HG03039 (cell line): ENCODE measurements around the gene IBSP.

Experiments
- ATAC-seq: cut with Tn5 transposase; IDR thresholded peaks from one replicate; pipeline ENCODE4 v1.9.1; 2021; ENCODE audit warnings: mild to moderate bottlenecking, moderate library complexity; ENCODE audit not compliant: unreplicated experiment

The IBSP gene

GRCh38 chr4:87799301-87800113 lies at the start of gene IBSP:
IBSP (plus strand) TSS chr4:87799554; CDS start chr4:87802362, 2,808 bp downstream.
- no peak for ATAC-seq

- no peak for ATAC-seq
These were observed 49.5 kb upstream of the IBSP start for GRCh38 chr4:87749883-87750282.

- ATAC-seq = no peak
These were observed 41.1 kb upstream of the IBSP start for GRCh38 chr4:87758270-87758669.

- no peak for ATAC-seq
These were observed 37.0 kb upstream of the IBSP start for GRCh38 chr4:87762311-87762710.

GRCh38 chr4:87781569-87781968 lies 17.8 kb upstream of the IBSP start:
- no peak for ATAC-seq

GRCh38 chr4:87783781-87784180 lies 15.6 kb upstream of the IBSP start:
- no peak for ATAC-seq

- ATAC-seq = no peak
These were observed 13.4 kb upstream of the IBSP start for GRCh38 chr4:87785731-87786509.

- ATAC-seq = no peak
These were observed 3.5 kb downstream of the IBSP start for GRCh38 chr4:87802858-87803257.

- no peak for ATAC-seq
These were observed 4.1 kb downstream of the IBSP start for GRCh38 chr4:87803421-87803820.

GRCh38 chr4:87804871-87805270 lies 5.5 kb downstream of the IBSP start:
- no peak for ATAC-seq

GRCh38 chr4:87805971-87806370 lies 6.6 kb downstream of the IBSP start:
- ATAC-seq = no peak

GRCh38 chr4:87806520-87806919 lies 7.2 kb downstream of the IBSP start:
- ATAC-seq = no peak

GRCh38 chr4:87807402-87807801 lies 8.0 kb downstream of the IBSP start:
- ATAC-seq = no peak

- ATAC-seq = no peak
These were observed 12.6 kb downstream of the IBSP start for GRCh38 chr4:87811977-87812376.

GRCh38 chr4:87819281-87819919 lies 20.0 kb downstream of the IBSP start:
- ATAC-seq = no peak

- no peak for ATAC-seq
These were observed 23.8 kb downstream of the IBSP start for GRCh38 chr4:87823200-87823599.

GRCh38 chr4:87823724-87824123 lies 24.4 kb downstream of the IBSP start:
- ATAC-seq = no peak

GRCh38 chr4:87824352-87824751 lies 25.0 kb downstream of the IBSP start:
- ATAC-seq = no peak

GRCh38 chr4:87832669-87833068 lies 33.3 kb downstream of the IBSP start, which contains the start of gene MEPE:
MEPE (plus strand) TSS chr4:87832969; CDS start chr4:87834715, 1,746 bp downstream.
- ATAC-seq = no peak

- no peak for ATAC-seq
These were observed 35.0 kb downstream of the IBSP start for GRCh38 chr4:87834401-87834800.

- ATAC-seq = no peak
These were observed 35.8 kb downstream of the IBSP start for GRCh38 chr4:87835197-87835596.

- no peak for ATAC-seq
These were observed 36.4 kb downstream of the IBSP start for GRCh38 chr4:87835743-87836142.
